K562 (cell line): ENCODE data around the gene NRM. TPM values are rescaled to one million over a fixed set of nuclear protein-coding genes. Genes with fewer than 3 reads are reported as not detected.

Experiments used
- CREB1 ChIP-seq, 2 experiments: sonication (generic) in 1 of 2; formaldehyde crosslinking in 1 of 2; IDR thresholded peaks; 2 replicates each; pipeline versions ENCODE4 v1.6.1 to v1.8.0; 2012 to 2022; ENCODE audit warnings: inconsistent platforms in 1 of 2, mild to moderate bottlenecking in 1 of 2, missing genetic modification reagents in 1 of 2, moderate library complexity in 1 of 2
- CREB3 ChIP-seq: fragments of 450-650 bp; conservative IDR thresholded peaks from 2 replicates; pipeline ENCODE4 v1.6.1; 2016; ENCODE audit warnings: missing genetic modification characterization, low read depth, mild to moderate bottlenecking, missing compliant biosample characterization, moderate library complexity
- ETS2 ChIP-seq: IDR thresholded peaks from 2 replicates; pipeline ENCODE4 v1.6.1; 2016; ENCODE audit warnings: borderline replicate concordance, missing genetic modification characterization, mild to moderate bottlenecking, moderate library complexity, missing compliant biosample characterization; ENCODE audit not compliant: poor library complexity, severe bottlenecking
- HNRNPUL1 ChIP-seq: fragments of 200-400 bp; formaldehyde crosslinking; IDR thresholded peaks from 2 replicates; pipeline ENCODE4 v1.6.1; 2017; ENCODE audit warnings: low read length
- KDM4B ChIP-seq, 2 experiments: fragments of 450-650 bp in 1 of 2; sonication (generic) in 1 of 2; IDR thresholded peaks; 2 replicates each; pipeline ENCODE4 v1.6.1; 2016 to 2017; ENCODE audit warnings: borderline replicate concordance in 2 of 2, antibody characterized with exemption in 1 of 2, low read depth in 1 of 2, mild to moderate bottlenecking in 1 of 2
- MAFK ChIP-seq: IDR thresholded peaks from 2 replicates; pipeline ENCODE4 v1.6.1; 2011; ENCODE audit warnings: low read length, improper control_type of control experiment
- NRF1 ChIP-seq, 2 experiments: fragments of 450-650 bp; IDR thresholded peaks in 1 of 2; conservative IDR thresholded peaks in 1 of 2; 2 replicates each; pipeline ENCODE4 v1.6.1; 2014; ENCODE audit warnings: mild to moderate bottlenecking in 2 of 2
- PPARD ChIP-seq: fragments of 250-450 bp; sonication (Bioruptor Pico); IDR thresholded peaks from 2 replicates; pipeline ENCODE4 v1.8.0; 2022; ENCODE audit warnings: inconsistent platforms, mild to moderate bottlenecking, moderate library complexity
- RCOR1 ChIP-seq, 2 experiments: IDR thresholded peaks; 2 replicates each; pipeline ENCODE4 v1.6.1; 2012; ENCODE audit warnings: low read depth in 2 of 2, low read length in 2 of 2, borderline replicate concordance in 1 of 2, improper control_type of control experiment in 1 of 2
- SOX6 ChIP-seq: fragments of 450-650 bp; IDR thresholded peaks from 2 replicates; pipeline ENCODE4 v1.6.1; 2014; ENCODE audit warnings: mild to moderate bottlenecking
- SREBF2 ChIP-seq: sonication (generic); formaldehyde crosslinking; IDR thresholded peaks from 2 replicates; pipeline ENCODE4 v1.4.0; 2020; ENCODE audit warnings: mild to moderate bottlenecking, missing genetic modification reagents
- STAT6 ChIP-seq: sonication (generic); formaldehyde crosslinking; IDR thresholded peaks from 2 replicates; pipeline ENCODE4 v1.8.1; 2023; ENCODE audit warnings: mild to moderate bottlenecking, missing genetic modification reagents
- TAF1 ChIP-seq: IDR thresholded peaks from 2 replicates; pipeline ENCODE4 v1.6.1; 2011; ENCODE audit warnings: mild to moderate bottlenecking, low read length, moderate library complexity; ENCODE audit not compliant: insufficient read depth, control insufficient read depth, severe bottlenecking; ENCODE audit errors: extremely low read depth
- ZBTB7A ChIP-seq: IDR thresholded peaks from 2 replicates; pipeline ENCODE4 v1.6.1; 2011; ENCODE audit warnings: low read depth, mild to moderate bottlenecking, low read length, moderate library complexity, borderline replicate concordance; ENCODE audit not compliant: control insufficient read depth
- ZNF408 ChIP-seq: fragments of 250-450 bp; sonication (Bioruptor Pico); IDR thresholded peaks from 2 replicates; pipeline ENCODE4 v1.4.0; 2020; ENCODE audit warnings: low read depth, mild to moderate bottlenecking, moderate library complexity
- ZNF717 ChIP-seq: fragments of 250-450 bp; sonication (Bioruptor Pico); IDR thresholded peaks from 2 replicates; pipeline ENCODE4 v1.5.0; 2021
- ZNF740 ChIP-seq, 3 experiments: fragments of 200-800 bp in 1 of 3; sonication (Bioruptor generic) in 1 of 3; sonication (generic) in 1 of 3; formaldehyde crosslinking in 1 of 3; IDR thresholded peaks; 2 replicates each; pipeline versions ENCODE4 v1.6.1 to v1.8.0; 2016 to 2022; ENCODE audit warnings: mild to moderate bottlenecking in 2 of 3, missing compliant biosample characterization in 2 of 3, missing genetic modification characterization in 2 of 3, missing genetic modification reagents in 1 of 3
- ZNF778 ChIP-seq: fragments of 450-650 bp; formaldehyde crosslinking; IDR thresholded peaks from 2 replicates; pipeline ENCODE4 v1.4.0; 2020; ENCODE audit warnings: mild to moderate bottlenecking, moderate library complexity
- ZSCAN32 ChIP-seq: fragments of 450-650 bp; formaldehyde crosslinking; IDR thresholded peaks from 2 replicates; pipeline ENCODE4 v1.4.0; 2020; ENCODE audit warnings: mild to moderate bottlenecking, moderate library complexity
- polyA plus RNA-seq, 8 experiments: library from polyadenylated mRNA; depleted of rRNA in 4 of 8; stranded (reverse) in 5 of 8; unstranded in 3 of 8; fragments of >200 nt; fragmentation: Nextera tagmentation in 2 of 8; fragmentation: Illumina TruSeq in 1 of 8; extraction: Ambion mirVana in 2 of 8; extraction: Trizol in 1 of 8; gene quantifications; 2 replicates each; pipeline versions ENCODE4 v1.2.1 to v1.2.3, GENCODE V29; 2011 to 2014; ENCODE audit warnings: inconsistent platforms in 1 of 8, missing spikeins in 1 of 8
- total RNA-seq, 7 experiments: library from RNA; depleted of rRNA in 6 of 7; stranded (reverse); fragments of >200 nt in 6 of 7; fragmentation: Illumina TruSeq in 2 of 7; extraction: Trizol in 2 of 7; gene quantifications; 2 replicates each; pipeline versions ENCODE4 v1.2.1 to v1.2.3, GENCODE V29; 2011 to 2021; ENCODE audit warnings: low replicate concordance in 1 of 7

The NRM gene
- total and polyA plus RNA-seq, 9 of the 15 experiments (the other 6 are each of a cell fraction or from before 2014, with no cell fraction given) = 9.7 to 58.2 (median 18.1) TPM

GRCh38 chr6:30687659-30688431, 2.9 kb downstream of the NRM start (continued):
- TF ChIP-seq ZNF740 (CRISPR knock-in tag; IDR thresholded peaks at IDR 0.05) (0 out of 2 replicates have a peak, but pooled peaks have one; percentile 0), ZNF740 (tag; IDR thresholded peaks at IDR 0.05) (no peak), STAT6 (CRISPR knock-in tag) (no peak), ZNF408 (CRISPR knock-in tag) (no peak), CREB1 (IDR thresholded peaks at IDR 0.05) (0 out of 2 replicates have a peak, but pooled peaks have one; percentile 1), CREB1 (CRISPR knock-in tag; IDR thresholded peaks at IDR 0.05) (no peak; the same call in 1 of the 2 replicates), CREB3 (tag) (no peak), ZNF778 (no peak), SREBF2 (CRISPR knock-in tag) (no peak), ZNF717 (no peak), KDM4B (IDR thresholded peaks at IDR 0.05; ENCODE audit: borderline replicate concordance in 2 of 2, low read depth in 1 of 2) (no peak), MAFK (no peak), PPARD (CRISPR knock-in tag) (no peak), ZSCAN32 (CRISPR knock-in tag) (no peak; the same call in 1 of the 2 replicates), RCOR1 (IDR thresholded peaks at IDR 0.05; ENCODE audit: borderline replicate concordance in 1 of 2, low read depth in 2 of 2, low read length in 2 of 2) (no peak), ETS2 (tag) (no peak), HNRNPUL1 (no peak), ZBTB7A (no peak), TAF1 (peak; percentile 10), NRF1 (conservative IDR thresholded peaks at IDR 0.05 in 1 of 2, IDR thresholded peaks at IDR 0.05 in 1 of 2) (no peak), SOX6 (no peak)
